GM19328 (cell line): ENCODE data around the gene ARHGEF6.
"Not testable (repeated sequence)": the region's sequence is repeated elsewhere in the genome, so short reads cannot be mapped to it uniquely, and the experiment has no call there.

Source experiments
- ATAC-seq: cut with Tn5 transposase; IDR thresholded peaks from one replicate; pipeline ENCODE4 v1.9.1; 2021; ENCODE audit warnings: mild to moderate bottlenecking, moderate library complexity; ENCODE audit not compliant: unreplicated experiment

ARHGEF6 gene

GRCh38 chrX:136784231-136784630 lies 3.5 kb upstream of the ARHGEF6 start:
- no peak for ATAC-seq

- no peak for ATAC-seq
Measured at GRCh38 chrX:136783159-136783558, 2.4 kb upstream of the ARHGEF6 start.

- ATAC-seq, result no peak
Measured at GRCh38 chrX:136781180-136781797, 557 bp upstream of the ARHGEF6 start.

GRCh38 chrX:136780241-136780640 lies 491 bp downstream of the ARHGEF6 start:
- no peak for ATAC-seq

GRCh38 chrX:136779346-136779781 lies 1.4 kb downstream of the ARHGEF6 start:
- no peak for ATAC-seq

GRCh38 chrX:136778916-136779315 lies 1.8 kb downstream of the ARHGEF6 start:
- no peak for ATAC-seq

GRCh38 chrX:136778020-136778419 lies 2.7 kb downstream of the ARHGEF6 start:
- ATAC-seq, result no peak

- ATAC-seq, result no peak
Measured at GRCh38 chrX:136773648-136774047, 7.1 kb downstream of the ARHGEF6 start.

- not testable (repeated sequence) for ATAC-seq
Measured at GRCh38 chrX:136771869-136772268, 8.9 kb downstream of the ARHGEF6 start.

GRCh38 chrX:136768469-136769084 lies 12.2 kb downstream of the ARHGEF6 start:
- ATAC-seq, result no peak

GRCh38 chrX:136767104-136767941 lies 13.4 kb downstream of the ARHGEF6 start:
- peak; percentile 72 for ATAC-seq

- no peak for ATAC-seq
Measured at GRCh38 chrX:136766785-136767103, 14.0 kb downstream of the ARHGEF6 start.

- no peak for ATAC-seq
Measured at GRCh38 chrX:136765821-136766356, 14.8 kb downstream of the ARHGEF6 start.

- ATAC-seq, result no peak
Measured at GRCh38 chrX:136764206-136764605, 16.5 kb downstream of the ARHGEF6 start.

- no peak for ATAC-seq
Measured at GRCh38 chrX:136762820-136763452, 17.8 kb downstream of the ARHGEF6 start.

- ATAC-seq, result no peak
Measured at GRCh38 chrX:136761421-136761820, 19.3 kb downstream of the ARHGEF6 start.

- ATAC-seq, result peak; percentile 67
Measured at GRCh38 chrX:136759968-136760367, 20.8 kb downstream of the ARHGEF6 start.

GRCh38 chrX:136755411-136755810 lies 25.3 kb downstream of the ARHGEF6 start:
- ATAC-seq, result no peak

- no peak for ATAC-seq
Measured at GRCh38 chrX:136754651-136755050, 26.1 kb downstream of the ARHGEF6 start.

- ATAC-seq, result no peak
Measured at GRCh38 chrX:136752796-136753195, 27.9 kb downstream of the ARHGEF6 start.

- no peak for ATAC-seq
Measured at GRCh38 chrX:136752346-136752745, 28.4 kb downstream of the ARHGEF6 start.
